AG09319 (cell line): ENCODE measurements around the gene TTLL10.
"Not testable (repeated sequence)": the region's sequence is repeated elsewhere in the genome, so short reads cannot be mapped to it uniquely, and the experiment has no call there.

ENCODE experiments used
- DNase-seq: peaks from one replicate; pipeline ENCODE4 v3.0.0-alpha.2; 2010; ENCODE audit warnings: low read depth; ENCODE audit errors: extremely low read depth
- CTCF ChIP-seq: IDR thresholded peaks from 2 replicates; pipeline ENCODE4 v1.5.1; 2011; ENCODE audit warnings: low read depth, mild to moderate bottlenecking, inconsistent platforms, low read length, moderate library complexity

Gene TTLL10

GRCh38 chr1:1189111-1189510 lies 15.4 kb downstream of the TTLL10 start:
- TF ChIP-seq CTCF, result no peak
- DNase-seq, result no peak

- no peak for DNase-seq
- TF ChIP-seq CTCF, result no peak
These were observed 18.1 kb downstream of the TTLL10 start for GRCh38 chr1:1191734-1192133.

GRCh38 chr1:1194723-1195122 lies 21.0 kb downstream of the TTLL10 start:
- no peak for TF ChIP-seq CTCF
- no peak for DNase-seq

- DNase-seq, result not testable (repeated sequence)
These were observed 22.0 kb downstream of the TTLL10 start for GRCh38 chr1:1195726-1196125.

- no peak for DNase-seq
These were observed 22.9 kb downstream of the TTLL10 start for GRCh38 chr1:1196431-1197187.

GRCh38 chr1:1197188-1197500 lies 23.5 kb downstream of the TTLL10 start:
- TF ChIP-seq CTCF, result no peak
- no peak for DNase-seq

More at GRCh38 chr1:1196431-1197187, 22.9 kb downstream of the TTLL10 start:
- TF ChIP-seq CTCF, result no peak

GRCh38 chr1:1197551-1198422 lies 24.1 kb downstream of the TTLL10 start:
- no peak for DNase-seq
- TF ChIP-seq CTCF, result no peak
